Spinal cord (tissue), 10 donors: ENCODE results near the gene PPP2R5C. TPM values are rescaled to one million over a fixed set of nuclear protein-coding genes. Genes with fewer than 3 reads are reported as not detected.

Experiments used
- DNase-seq, 6 donors: peaks; one replicate each; pipeline versions ENCODE4 v3.0.0 to v3.0.0-alpha.2; 2013 to 2015; ENCODE audit warnings: low spot score in 6 of 6, low read depth in 4 of 6
- H3K27ac ChIP-seq: one replicate; pipeline ENCODE4 v1.5.1; 2013; ENCODE audit warnings: low read depth, low read length, control low read depth
- H3K27me3 ChIP-seq: one replicate; pipeline ENCODE4 v1.6.1; 2013; ENCODE audit warnings: low read length; ENCODE audit not compliant: control insufficient read depth, insufficient read depth
- H3K36me3 ChIP-seq: one replicate; pipeline ENCODE4 v1.6.1; 2013; ENCODE audit warnings: low read length; ENCODE audit not compliant: control insufficient read depth, insufficient read depth
- H3K4me1 ChIP-seq: one replicate; pipeline ENCODE4 v1.6.1; 2013; ENCODE audit warnings: low read length; ENCODE audit not compliant: control insufficient read depth, insufficient read depth
- H3K4me3 ChIP-seq: one replicate; pipeline ENCODE4 v1.5.1; 2013; ENCODE audit warnings: low read depth, low read length, control low read depth
- H3K9me3 ChIP-seq: one replicate; pipeline ENCODE4 v1.6.1; 2013; ENCODE audit warnings: low read length; ENCODE audit not compliant: control insufficient read depth, insufficient read depth
- WGBS: methylation state at CpG from one replicate; pipeline ENCODE4 v1.1.5; 2013; ENCODE audit warnings: missing lambda C conversion rate; ENCODE audit not compliant: insufficient coverage; 5-methylcytosine and 5-hydroxymethylcytosine counted together
- polyA plus RNA-seq, 2 donors: library from polyadenylated mRNA; unstranded; fragments of 120-200 nt; gene quantifications; one replicate each; pipeline ENCODE4 v1.2.1, GENCODE V29; 2013; ENCODE audit not compliant: insufficient read length in 2 of 2
- total RNA-seq, 2 donors: library from RNA; depleted of rRNA in 1 of 2; stranded (reverse); fragments of 120-200 nt in 1 of 2; fragments of >200 nt in 1 of 2; gene quantifications; one replicate each; pipeline versions ENCODE4 v1.2.3 to v1.2.4, GENCODE V29; 2013 to 2014
- donor health status: healthy.

The PPP2R5C gene
- total and polyA plus RNA-seq, 4 donors: 104 to 136 (median 123) TPM

DNA sequence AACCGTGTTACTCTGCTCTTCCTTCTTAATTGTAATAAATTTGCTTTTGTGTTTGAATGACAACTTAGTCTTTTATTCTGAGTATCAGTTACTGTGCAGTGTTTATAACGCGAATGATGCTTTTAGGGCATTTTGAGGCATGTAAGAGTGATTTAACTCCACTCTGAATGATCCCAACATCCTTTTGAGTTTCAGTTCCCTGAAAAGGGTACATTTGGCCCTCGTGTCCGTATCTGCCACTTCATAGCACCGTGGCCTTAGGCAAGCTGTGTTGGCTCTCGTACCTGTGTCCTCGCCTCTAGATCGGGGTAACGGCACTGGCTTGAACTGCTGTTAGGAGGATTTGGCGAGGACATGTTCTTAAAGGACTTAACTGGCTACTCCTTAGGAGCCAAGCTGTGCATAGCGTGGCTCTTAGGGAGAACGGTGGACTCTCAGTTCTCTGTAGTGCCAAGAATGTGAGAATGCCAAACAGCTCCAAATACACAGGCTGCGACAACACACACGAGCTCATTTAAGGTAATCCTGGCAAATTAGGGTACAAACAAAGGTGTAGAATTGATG lies 92.0 kb downstream of the PPP2R5C start:
- Histone ChIP-seq H3K4me1 (peaks cover 5% of the 10 kb centered on the region), H3K9me3 (no peaks in the 10 kb centered on the region), H3K36me3 (peaks cover 6% of the 10 kb centered on the region), H3K27ac (no peak overlapping the region), H3K27me3 (no peaks in the 10 kb centered on the region), H3K4me3 (no peak overlapping the region)
- peak in 1 of 6 donors; percentile 20 for DNase-seq
- 55% methylated on average over 10 of the region's 15 CpGs for WGBS

DNA sequence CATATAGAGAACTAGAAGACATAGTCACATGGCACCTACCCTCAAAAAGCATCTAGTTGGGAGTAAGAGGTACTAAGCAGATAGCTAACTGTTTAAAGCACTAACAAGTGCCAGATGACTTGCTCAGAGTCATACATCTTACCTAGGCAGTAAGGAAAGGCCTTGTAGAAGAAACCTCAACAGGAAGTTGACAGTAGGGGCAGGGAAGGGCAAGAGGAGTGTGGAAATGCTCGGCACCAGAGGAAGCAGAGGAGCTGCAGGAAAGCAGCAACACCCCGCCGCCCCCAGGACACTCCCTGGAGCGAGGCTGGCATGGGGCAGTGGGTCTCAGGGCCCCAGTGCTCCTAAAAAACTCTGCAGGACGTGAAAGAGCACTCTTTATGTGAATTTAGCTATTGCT lies 92.9 kb downstream of the PPP2R5C start:
- Histone ChIP-seq H3K36me3 (peaks cover 12% of the 10 kb centered on the region), H3K27me3 (no peaks in the 10 kb centered on the region), H3K4me3 (no peak overlapping the region), H3K27ac (no peak overlapping the region), H3K4me1 (peaks cover 9% of the 10 kb centered on the region), H3K9me3 (no peaks in the 10 kb centered on the region)
- DNase-seq: no peak
- WGBS: 84% methylated on average over 4 of the region's 5 CpGs

DNA sequence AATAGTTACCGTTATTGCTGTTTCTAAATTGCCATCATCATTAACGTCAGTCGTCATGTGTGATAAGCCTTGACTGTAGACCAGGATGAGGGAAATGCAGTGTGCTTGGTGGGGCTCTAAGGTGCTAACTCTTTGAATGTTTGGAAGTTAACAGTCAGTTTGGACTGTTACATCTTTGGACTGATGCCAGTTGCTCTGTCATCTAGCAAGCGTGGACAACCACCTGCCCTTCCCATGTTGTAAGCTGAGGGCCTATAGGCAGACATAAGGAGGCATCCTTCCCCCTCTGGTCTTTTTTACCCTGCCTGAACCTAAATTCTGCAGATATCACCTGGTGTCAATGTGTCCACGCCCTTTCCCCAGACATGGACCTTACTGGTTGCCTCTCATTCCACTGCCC lies 94.4 kb downstream of the PPP2R5C start:
- peaks cover 14% of the 10 kb centered on the region for H3K36me3 ChIP-seq
- no peak for DNase-seq
- peaks cover 9% of the 10 kb centered on the region for H3K4me1 ChIP-seq

DNA sequence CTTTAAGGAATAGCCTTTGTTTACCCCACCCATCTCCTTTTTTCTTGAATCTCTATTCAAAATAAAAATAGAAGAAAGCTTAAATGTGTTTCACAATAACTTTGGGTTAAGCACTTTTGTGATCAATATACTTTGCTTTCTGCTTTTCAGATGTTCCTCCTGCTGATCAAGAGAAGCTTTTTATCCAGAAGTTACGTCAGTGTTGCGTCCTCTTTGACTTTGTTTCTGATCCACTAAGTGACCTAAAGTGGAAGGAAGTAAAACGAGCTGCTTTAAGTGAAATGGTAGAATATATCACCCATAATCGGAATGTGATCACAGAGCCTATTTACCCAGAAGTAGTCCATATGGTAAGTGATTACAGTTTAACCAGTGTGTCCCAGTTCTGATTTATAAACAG lies 95.0 kb downstream of the PPP2R5C start:
- no peak overlapping the region for H3K4me3 ChIP-seq
- no peaks in the 10 kb centered on the region for H3K9me3 ChIP-seq
- H3K27ac ChIP-seq: no peak overlapping the region
- WGBS: no CpG with 5 or more reads among the region's 4 CpGs
- H3K4me1 ChIP-seq: peaks cover 9% of the 10 kb centered on the region
- H3K36me3 ChIP-seq: peaks cover 14% of the 10 kb centered on the region
- no peak for DNase-seq
- no peaks in the 10 kb centered on the region for H3K27me3 ChIP-seq

More for the DNA sequence above, 94.4 kb downstream of the PPP2R5C start:
- Histone ChIP-seq H3K4me3 (no peak overlapping the region), H3K9me3 (no peaks in the 10 kb centered on the region), H3K27me3 (no peaks in the 10 kb centered on the region), H3K27ac (no peak overlapping the region)
- 80% methylated on average over 4 of the region's 5 CpGs for WGBS

DNA sequence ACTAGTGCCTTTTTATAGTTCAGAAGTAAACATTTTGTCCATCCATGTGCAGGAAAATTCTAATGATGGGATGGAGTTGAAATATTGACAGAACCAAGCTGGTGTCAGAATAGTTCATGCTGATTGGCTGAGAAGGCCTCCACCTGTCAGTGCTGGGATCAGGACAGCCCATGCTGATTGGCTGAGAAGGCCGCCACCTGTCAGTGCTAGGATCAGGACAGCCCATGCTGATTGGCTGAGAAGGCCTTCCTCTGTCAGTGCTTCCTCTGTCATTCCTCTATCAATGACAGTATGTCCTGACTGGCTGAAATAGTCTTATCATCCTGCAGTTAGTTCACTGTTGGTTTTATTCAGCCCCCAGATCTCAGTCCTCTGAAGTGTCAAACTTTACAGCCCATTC lies 95.7 kb downstream of the PPP2R5C start:
- H3K9me3 ChIP-seq: no peaks in the 10 kb centered on the region
- DNase-seq: no peak
- H3K36me3 ChIP-seq: peaks cover 17% of the 10 kb centered on the region
- H3K27ac ChIP-seq: no peak overlapping the region
- WGBS: 100% methylated on average over 1 of the region's 1 CpG
- H3K27me3 ChIP-seq: no peaks in the 10 kb centered on the region
- H3K4me1 ChIP-seq: peaks cover 9% of the 10 kb centered on the region
- no peak overlapping the region for H3K4me3 ChIP-seq

DNA sequence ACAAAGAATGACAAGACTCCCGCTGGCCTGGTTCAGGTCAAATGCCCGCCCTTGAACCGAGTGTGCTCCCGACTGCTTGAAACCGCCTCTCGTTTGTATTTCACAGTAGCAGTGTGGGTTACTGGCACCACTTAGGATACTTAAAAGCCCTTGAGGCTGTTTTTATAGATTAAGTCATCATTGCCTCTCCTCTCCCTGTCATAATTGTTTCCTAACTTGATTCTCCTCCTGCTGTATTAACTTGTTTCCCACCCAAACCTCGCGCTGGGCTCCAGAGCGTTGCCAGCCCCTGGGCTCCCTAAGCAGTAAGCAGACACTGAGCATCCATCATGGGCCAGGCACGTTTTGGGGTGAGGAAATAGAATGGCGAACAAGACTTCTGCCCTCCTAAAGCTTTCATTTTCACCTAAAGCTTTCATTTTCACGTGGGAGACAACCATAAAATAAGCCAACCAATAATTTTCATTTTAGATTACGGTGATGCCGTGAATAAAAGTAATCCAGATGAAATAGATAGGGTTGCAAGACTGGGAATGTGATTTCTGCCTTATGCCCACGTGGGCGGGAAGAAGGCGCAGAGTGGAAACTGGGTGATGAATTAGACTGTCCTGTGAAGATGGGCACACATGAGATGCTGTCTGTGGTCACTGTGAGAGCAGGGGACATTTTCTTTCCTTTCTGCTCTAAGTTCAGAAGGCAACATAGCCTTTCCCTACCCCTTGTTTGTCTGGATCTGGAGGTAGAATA lies 97.5 kb downstream of the PPP2R5C start:
- Histone ChIP-seq H3K4me3 (no peak overlapping the region), H3K27me3 (no peaks in the 10 kb centered on the region), H3K36me3 (peaks cover 17% of the 10 kb centered on the region), H3K27ac (no peak overlapping the region), H3K9me3 (no peaks in the 10 kb centered on the region), H3K4me1 (peaks cover 9% of the 10 kb centered on the region)
- 88% methylated on average over 11 of the region's 17 CpGs for WGBS
- DNase-seq: no peak

DNA sequence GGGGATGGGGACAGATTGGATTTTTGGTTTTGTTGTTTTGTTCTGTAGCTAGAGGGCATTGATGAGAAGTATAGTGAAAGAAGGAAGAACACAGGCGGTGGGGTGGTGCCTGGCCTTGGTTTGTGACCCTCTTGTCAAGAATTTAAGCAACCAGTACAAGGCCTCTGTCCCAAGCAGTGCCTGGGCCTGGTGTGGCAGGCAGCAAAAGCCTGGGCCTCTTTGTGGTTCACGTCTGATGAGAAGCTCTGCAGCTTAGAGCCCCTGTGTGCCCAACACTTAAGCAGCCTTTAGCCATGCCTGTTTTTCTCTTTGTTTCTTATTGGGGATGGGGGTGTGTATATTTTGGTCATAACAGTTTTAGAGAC lies 98.0 kb downstream of the PPP2R5C start:
- Histone ChIP-seq H3K36me3 (peaks cover 18% of the 10 kb centered on the region), H3K4me3 (no peak overlapping the region), H3K9me3 (no peaks in the 10 kb centered on the region), H3K4me1 (peaks cover 5% of the 10 kb centered on the region), H3K27me3 (no peaks in the 10 kb centered on the region), H3K27ac (no peak overlapping the region)
- WGBS: 89% methylated on average over 1 of the region's 2 CpGs
- no peak for DNase-seq

DNA sequence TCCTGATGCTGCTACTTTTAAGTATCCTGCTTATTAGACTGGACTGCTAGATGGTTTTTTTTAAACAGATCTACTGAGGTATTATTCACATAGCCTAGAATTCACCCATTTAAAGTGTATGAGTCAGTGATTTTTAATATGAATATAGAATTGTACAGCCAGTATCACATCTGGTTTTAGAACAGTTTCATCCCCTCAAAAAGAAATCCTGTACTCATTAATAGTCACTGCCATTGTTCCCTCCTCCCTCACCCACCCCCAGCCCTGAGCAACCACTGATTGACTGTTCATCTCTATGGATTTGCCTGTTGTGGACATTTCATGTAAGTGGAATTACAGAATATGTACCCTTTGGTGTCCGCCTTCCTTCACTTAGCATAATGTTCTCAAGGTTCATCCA lies 98.4 kb downstream of the PPP2R5C start:
- no CpG with 5 or more reads among the region's 1 CpG for WGBS

DNA sequence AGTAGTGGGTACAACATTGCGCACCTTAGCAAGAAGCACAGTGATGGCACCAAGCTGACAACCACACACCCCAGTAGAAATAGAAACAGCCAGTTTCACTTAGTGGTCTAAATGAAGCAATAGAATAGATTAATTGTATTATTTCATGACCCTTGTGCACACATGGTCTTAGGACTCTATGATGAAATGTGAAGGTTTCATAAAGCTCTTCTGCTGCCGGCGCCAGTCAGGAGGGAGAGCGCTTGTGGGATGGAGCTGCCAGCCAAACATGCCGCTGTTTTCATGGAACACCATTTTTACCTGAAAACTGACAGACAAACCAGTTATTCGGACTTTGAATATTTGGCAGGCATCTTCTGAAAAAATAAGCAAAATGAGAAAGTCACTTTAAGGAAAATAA lies 100.0 kb downstream of the PPP2R5C start:
- no peaks in the 10 kb centered on the region for H3K9me3 ChIP-seq
- no peak overlapping the region for H3K27ac ChIP-seq
- DNase-seq: no peak
- WGBS: 95% methylated on average over 5 of the region's 6 CpGs
- peaks cover 4% of the 10 kb centered on the region for H3K4me1 ChIP-seq
- no peaks in the 10 kb centered on the region for H3K27me3 ChIP-seq
- H3K4me3 ChIP-seq: no peak overlapping the region
- H3K36me3 ChIP-seq: peaks cover 24% of the 10 kb centered on the region

More for the DNA sequence above, 98.4 kb downstream of the PPP2R5C start:
- no peak for DNase-seq
- H3K4me3 ChIP-seq: no peak overlapping the region
- H3K36me3 ChIP-seq: peaks cover 22% of the 10 kb centered on the region
- H3K27me3 ChIP-seq: no peaks in the 10 kb centered on the region
- no peak overlapping the region for H3K27ac ChIP-seq
- no peaks in the 10 kb centered on the region for H3K9me3 ChIP-seq
- peaks cover 4% of the 10 kb centered on the region for H3K4me1 ChIP-seq

DNA sequence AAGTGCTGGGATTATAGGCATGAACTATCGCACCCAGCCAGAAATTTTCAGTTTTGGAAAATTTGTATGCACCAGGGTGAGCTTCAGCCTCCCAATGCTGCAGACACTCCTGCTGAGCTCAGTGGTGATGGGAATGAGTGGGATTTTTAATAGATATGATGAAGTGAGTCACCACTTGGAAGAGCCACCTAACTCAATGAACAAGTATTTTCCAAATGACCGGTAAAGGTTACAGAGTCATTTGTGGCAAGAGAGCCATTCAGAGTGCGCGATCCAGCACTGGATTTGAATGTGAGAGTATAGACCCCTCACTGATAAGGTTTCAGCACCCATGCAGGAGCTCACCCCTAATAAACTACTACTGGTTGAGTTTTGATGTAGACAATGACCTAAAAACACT lies 100.7 kb downstream of the PPP2R5C start:
- no peak for DNase-seq
- Histone ChIP-seq H3K27me3 (no peaks in the 10 kb centered on the region), H3K27ac (no peak overlapping the region), H3K4me3 (no peak overlapping the region), H3K36me3 (peaks cover 24% of the 10 kb centered on the region), H3K9me3 (no peaks in the 10 kb centered on the region), H3K4me1 (peaks cover 4% of the 10 kb centered on the region)
- 100% methylated on average over 1 of the region's 4 CpGs for WGBS
